Measurements from ENCODE around the gene MYOD1. TPM values are rescaled to one million over a fixed set of nuclear protein-coding genes. Genes with fewer than 3 reads are reported as not detected.

The MYOD1 gene
- total RNA-seq, 1 experiment from 2014 or later: not detected

DNA sequence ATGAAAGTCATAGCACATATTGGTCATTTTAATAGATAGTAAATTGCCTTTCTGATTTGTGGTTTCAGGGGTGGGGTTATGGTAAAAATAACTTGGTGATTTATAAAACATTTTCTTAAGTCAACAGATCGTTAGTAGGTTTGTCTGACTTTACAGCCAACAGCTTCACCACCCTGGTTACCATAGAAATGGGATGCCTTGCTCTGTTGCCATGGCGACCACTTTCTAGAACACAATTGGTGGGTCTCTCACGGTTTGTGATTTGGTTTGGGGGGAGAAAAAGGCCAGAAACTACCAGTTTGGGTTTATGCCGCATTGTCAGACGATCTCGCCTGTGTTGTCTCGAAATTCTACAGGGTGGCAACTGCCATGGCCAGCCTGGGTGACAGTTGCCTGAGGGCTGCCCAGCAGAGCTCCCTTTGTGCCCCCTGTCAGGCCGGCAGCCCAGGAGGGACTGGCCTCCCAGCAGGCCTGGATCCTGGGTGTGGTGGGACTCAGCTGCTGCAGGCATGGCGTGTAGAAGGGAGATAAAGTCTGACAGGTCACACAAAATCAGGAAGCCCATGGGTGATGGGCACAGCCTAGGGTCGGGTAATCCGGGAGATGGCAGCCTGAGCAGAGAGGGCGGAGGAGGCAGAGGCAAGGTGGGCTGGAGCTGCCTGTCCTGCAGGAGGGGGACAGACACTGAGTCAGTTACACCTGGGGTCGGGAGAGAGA is 46.1 kb downstream of the MYOD1 start:
- ChIA-PET POLR2A (no interaction called here), CTCF (no interaction called here)
- Histone ChIP-seq H3K9me3 (ENCODE audit: control insufficient read depth, insufficient read depth, low read depth, low read length) (no peaks in the 10 kb centered on the region), H3K4me1 (ENCODE audit: control insufficient read depth, insufficient read depth, low read length) (no peaks in the 10 kb centered on the region), H3K4me3 (ENCODE audit: low read depth in 2 of 2, low read length in 2 of 2) (no peak overlapping the region), H3K36me3 (ENCODE audit: control insufficient read depth, insufficient read depth, low read length) (no peaks in the 10 kb centered on the region), H3K27me3 (ENCODE audit: control insufficient read depth, insufficient read depth, low read length) (no peaks in the 10 kb centered on the region), H3K27ac (ENCODE audit: low read length) (no peak overlapping the region)
- intact Hi-C loops (cut with micrococcal nuclease; ENCODE audit: unreplicated experiment): no loop called here
- DNase-seq (ENCODE audit: low read depth, low spot score): no peak
- TF ChIP-seq, protein P1, sequence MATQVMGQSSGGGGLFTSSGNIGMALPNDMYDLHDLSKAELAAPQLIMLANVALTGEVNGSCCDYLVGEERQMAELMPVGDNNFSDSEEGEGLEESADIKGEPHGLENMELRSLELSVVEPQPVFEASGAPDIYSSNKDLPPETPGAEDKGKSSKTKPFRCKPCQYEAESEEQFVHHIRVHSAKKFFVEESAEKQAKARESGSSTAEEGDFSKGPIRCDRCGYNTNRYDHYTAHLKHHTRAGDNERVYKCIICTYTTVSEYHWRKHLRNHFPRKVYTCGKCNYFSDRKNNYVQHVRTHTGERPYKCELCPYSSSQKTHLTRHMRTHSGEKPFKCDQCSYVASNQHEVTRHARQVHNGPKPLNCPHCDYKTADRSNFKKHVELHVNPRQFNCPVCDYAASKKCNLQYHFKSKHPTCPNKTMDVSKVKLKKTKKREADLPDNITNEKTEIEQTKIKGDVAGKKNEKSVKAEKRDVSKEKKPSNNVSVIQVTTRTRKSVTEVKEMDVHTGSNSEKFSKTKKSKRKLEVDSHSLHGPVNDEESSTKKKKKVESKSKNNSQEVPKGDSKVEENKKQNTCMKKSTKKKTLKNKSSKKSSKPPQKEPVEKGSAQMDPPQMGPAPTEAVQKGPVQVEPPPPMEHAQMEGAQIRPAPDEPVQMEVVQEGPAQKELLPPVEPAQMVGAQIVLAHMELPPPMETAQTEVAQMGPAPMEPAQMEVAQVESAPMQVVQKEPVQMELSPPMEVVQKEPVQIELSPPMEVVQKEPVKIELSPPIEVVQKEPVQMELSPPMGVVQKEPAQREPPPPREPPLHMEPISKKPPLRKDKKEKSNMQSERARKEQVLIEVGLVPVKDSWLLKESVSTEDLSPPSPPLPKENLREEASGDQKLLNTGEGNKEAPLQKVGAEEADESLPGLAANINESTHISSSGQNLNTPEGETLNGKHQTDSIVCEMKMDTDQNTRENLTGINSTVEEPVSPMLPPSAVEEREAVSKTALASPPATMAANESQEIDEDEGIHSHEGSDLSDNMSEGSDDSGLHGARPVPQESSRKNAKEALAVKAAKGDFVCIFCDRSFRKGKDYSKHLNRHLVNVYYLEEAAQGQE (IDR thresholded peaks at IDR 0.05; ENCODE audit: insufficient read depth in 1 of 2, low read depth in 2 of 2, low read length in 1 of 2): no peak
- TF ChIP-seq POLR2AphosphoS5 (IDR thresholded peaks at IDR 0.05; ENCODE audit: low read depth, low read length) (no peak), SIN3A (IDR thresholded peaks at IDR 0.05; ENCODE audit: borderline replicate concordance, insufficient read depth, low read depth, low read length) (no peak), TCF7L2 (IDR thresholded peaks at IDR 0.05; ENCODE audit: low read depth, low read length) (no peak)
- TF ChIP-seq, protein P2, sequence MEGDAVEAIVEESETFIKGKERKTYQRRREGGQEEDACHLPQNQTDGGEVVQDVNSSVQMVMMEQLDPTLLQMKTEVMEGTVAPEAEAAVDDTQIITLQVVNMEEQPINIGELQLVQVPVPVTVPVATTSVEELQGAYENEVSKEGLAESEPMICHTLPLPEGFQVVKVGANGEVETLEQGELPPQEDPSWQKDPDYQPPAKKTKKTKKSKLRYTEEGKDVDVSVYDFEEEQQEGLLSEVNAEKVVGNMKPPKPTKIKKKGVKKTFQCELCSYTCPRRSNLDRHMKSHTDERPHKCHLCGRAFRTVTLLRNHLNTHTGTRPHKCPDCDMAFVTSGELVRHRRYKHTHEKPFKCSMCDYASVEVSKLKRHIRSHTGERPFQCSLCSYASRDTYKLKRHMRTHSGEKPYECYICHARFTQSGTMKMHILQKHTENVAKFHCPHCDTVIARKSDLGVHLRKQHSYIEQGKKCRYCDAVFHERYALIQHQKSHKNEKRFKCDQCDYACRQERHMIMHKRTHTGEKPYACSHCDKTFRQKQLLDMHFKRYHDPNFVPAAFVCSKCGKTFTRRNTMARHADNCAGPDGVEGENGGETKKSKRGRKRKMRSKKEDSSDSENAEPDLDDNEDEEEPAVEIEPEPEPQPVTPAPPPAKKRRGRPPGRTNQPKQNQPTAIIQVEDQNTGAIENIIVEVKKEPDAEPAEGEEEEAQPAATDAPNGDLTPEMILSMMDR (IDR thresholded peaks at IDR 0.05): no peak
- no peak for ATAC-seq
- in situ Hi-C loops (cut with HindIII; ENCODE audit: low pct_unique_long_range_greater_than_20kb, low sequenced_read_pairs): no loop called here
- BruUV-seq (replicated peaks): no TSS peak

DNA sequence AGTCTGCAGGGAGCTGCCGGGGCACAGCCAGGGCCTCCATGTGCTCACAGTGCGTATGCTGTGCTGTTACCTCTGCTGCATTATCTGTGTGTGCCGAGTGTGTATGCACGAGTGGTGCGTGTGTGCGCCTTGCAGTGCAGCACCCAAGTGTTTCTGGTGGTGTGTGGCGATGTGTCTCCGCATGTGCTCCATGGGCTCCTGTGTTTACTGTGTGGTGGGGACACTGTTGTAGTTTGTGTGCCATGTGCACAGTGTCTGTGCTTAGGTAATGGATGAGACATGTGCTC is 46.6 kb downstream of the MYOD1 start:
- no peak overlapping the region for H3K27ac ChIP-seq (ENCODE audit: low read length)
- in situ Hi-C loops (cut with HindIII; ENCODE audit: low pct_unique_long_range_greater_than_20kb, low sequenced_read_pairs) (no loop called here), intact Hi-C loops (cut with micrococcal nuclease; ENCODE audit: unreplicated experiment) (no loop called here)
- TF ChIP-seq TCF7L2 (IDR thresholded peaks at IDR 0.05; ENCODE audit: low read depth, low read length) (no peak), SIN3A (IDR thresholded peaks at IDR 0.05; ENCODE audit: borderline replicate concordance, insufficient read depth, low read depth, low read length) (no peak), POLR2AphosphoS5 (IDR thresholded peaks at IDR 0.05; ENCODE audit: low read depth, low read length) (no peak)
- TF ChIP-seq, protein P2 (IDR thresholded peaks at IDR 0.05): no peak
- TF ChIP-seq, protein P1 (IDR thresholded peaks at IDR 0.05; ENCODE audit: insufficient read depth in 1 of 2, low read depth in 2 of 2, low read length in 1 of 2): no peak
- ATAC-seq: no peak
- BruUV-seq (replicated peaks): no TSS peak
- ChIA-PET CTCF (no interaction called here), POLR2A (no interaction called here)
- no peaks in the 10 kb centered on the region for H3K9me3 ChIP-seq (ENCODE audit: control insufficient read depth, insufficient read depth, low read depth, low read length)
- H3K4me1 ChIP-seq (ENCODE audit: control insufficient read depth, insufficient read depth, low read length): no peaks in the 10 kb centered on the region
- H3K27me3 ChIP-seq (ENCODE audit: control insufficient read depth, insufficient read depth, low read length): no peaks in the 10 kb centered on the region
- no peak overlapping the region for H3K4me3 ChIP-seq (ENCODE audit: low read depth in 2 of 2, low read length in 2 of 2)
- H3K36me3 ChIP-seq (ENCODE audit: control insufficient read depth, insufficient read depth, low read length): no peaks in the 10 kb centered on the region
- DNase-seq (ENCODE audit: low read depth, low spot score): no peak

Measured in Panc1 (cell line).